ENCODE measurements around the gene MACIR. TPM values are rescaled to one million over a fixed set of nuclear protein-coding genes. Genes with fewer than 3 reads are reported as not detected.

The MACIR gene
- total RNA-seq, 3 donors from 2014 or later = 13.0 to 18.4 (median 13.4) TPM

- Histone ChIP-seq H3K4me3 (no peak overlapping the region), H3K9me3 (no peaks in the 10 kb centered on the region), H3K36me3 (no peaks in the 10 kb centered on the region), H3K27me3 (no peaks in the 10 kb centered on the region), H3K27ac (no peak overlapping the region), H3K4me1 (no peaks in the 10 kb centered on the region)
- TF ChIP-seq POLR2A (IDR thresholded peaks at IDR 0.05) = no peak
- no peak for TF ChIP-seq POLR2AphosphoS5 (IDR thresholded peaks at IDR 0.05)
- TF ChIP-seq, protein P1, sequence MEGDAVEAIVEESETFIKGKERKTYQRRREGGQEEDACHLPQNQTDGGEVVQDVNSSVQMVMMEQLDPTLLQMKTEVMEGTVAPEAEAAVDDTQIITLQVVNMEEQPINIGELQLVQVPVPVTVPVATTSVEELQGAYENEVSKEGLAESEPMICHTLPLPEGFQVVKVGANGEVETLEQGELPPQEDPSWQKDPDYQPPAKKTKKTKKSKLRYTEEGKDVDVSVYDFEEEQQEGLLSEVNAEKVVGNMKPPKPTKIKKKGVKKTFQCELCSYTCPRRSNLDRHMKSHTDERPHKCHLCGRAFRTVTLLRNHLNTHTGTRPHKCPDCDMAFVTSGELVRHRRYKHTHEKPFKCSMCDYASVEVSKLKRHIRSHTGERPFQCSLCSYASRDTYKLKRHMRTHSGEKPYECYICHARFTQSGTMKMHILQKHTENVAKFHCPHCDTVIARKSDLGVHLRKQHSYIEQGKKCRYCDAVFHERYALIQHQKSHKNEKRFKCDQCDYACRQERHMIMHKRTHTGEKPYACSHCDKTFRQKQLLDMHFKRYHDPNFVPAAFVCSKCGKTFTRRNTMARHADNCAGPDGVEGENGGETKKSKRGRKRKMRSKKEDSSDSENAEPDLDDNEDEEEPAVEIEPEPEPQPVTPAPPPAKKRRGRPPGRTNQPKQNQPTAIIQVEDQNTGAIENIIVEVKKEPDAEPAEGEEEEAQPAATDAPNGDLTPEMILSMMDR (IDR thresholded peaks at IDR 0.05) = no peak
- DNase-seq (ENCODE audit: low spot score in 2 of 2) = no peak
- intact Hi-C loops (cut with DNase I; ENCODE audit: low total_unique reads) = no loop called here
Measured at GRCh38 chr5:103290846-103291245, 32.3 kb downstream of the MACIR start.

DNA sequence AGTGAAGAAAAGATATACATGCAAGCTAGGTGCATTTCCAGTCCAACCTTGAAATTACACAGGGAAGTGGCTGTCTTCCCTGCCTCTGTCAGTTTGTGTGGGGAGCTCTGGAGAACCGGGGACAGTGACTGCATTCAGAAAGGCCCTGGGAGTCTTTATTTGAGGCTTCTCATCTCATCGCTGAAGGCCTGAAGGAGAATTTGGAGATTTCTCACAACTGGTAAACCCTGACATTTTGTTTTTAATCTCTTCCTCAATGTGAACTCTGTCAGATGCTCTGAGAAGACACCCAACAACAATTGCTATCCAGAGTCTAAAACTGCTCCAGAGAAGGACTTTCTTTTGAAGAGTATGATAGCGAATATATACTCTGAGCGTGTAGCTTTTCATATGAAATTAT lies 33.0 kb downstream of the MACIR start:
- DNase-seq (ENCODE audit: low spot score in 2 of 2) = no peak
- no peaks in the 10 kb centered on the region for H3K4me1 ChIP-seq
- no peaks in the 10 kb centered on the region for H3K27me3 ChIP-seq
- intact Hi-C loops (cut with DNase I; ENCODE audit: low total_unique reads) = no loop called here
- H3K27ac ChIP-seq = no peak overlapping the region
- no peak overlapping the region for H3K4me3 ChIP-seq
- H3K9me3 ChIP-seq = no peaks in the 10 kb centered on the region
- H3K36me3 ChIP-seq = no peaks in the 10 kb centered on the region
- no peak for TF ChIP-seq POLR2A (IDR thresholded peaks at IDR 0.05)

DNA sequence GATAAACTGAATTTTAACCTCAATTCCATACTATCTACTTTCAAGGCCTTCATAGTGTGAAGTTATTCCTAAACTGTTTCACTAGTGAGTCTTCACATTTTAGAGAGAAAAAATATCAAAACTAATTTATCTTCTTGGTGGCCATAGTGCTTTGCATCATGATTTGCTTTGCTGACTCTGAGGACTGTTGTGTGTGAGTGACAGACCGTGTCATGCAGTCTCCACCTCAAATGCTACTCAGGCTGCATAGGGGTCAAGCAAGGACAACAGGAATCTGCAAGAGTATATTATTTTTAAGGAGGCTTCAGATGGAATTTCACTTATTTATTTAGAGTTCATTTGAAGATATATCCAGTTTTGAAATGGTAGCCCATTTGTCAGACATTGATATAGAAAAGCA lies 34.5 kb downstream of the MACIR start:
- Histone ChIP-seq H3K27ac (no peak overlapping the region), H3K9me3 (no peaks in the 10 kb centered on the region), H3K4me1 (no peaks in the 10 kb centered on the region), H3K27me3 (no peaks in the 10 kb centered on the region), H3K4me3 (no peak overlapping the region), H3K36me3 (no peaks in the 10 kb centered on the region)
- no peak for TF ChIP-seq POLR2AphosphoS5 (IDR thresholded peaks at IDR 0.05)
- TF ChIP-seq, protein P1 (IDR thresholded peaks at IDR 0.05) = no peak
- no peak for DNase-seq (ENCODE audit: low spot score in 2 of 2)
- intact Hi-C loops (cut with DNase I; ENCODE audit: low total_unique reads) = no loop called here

DNA sequence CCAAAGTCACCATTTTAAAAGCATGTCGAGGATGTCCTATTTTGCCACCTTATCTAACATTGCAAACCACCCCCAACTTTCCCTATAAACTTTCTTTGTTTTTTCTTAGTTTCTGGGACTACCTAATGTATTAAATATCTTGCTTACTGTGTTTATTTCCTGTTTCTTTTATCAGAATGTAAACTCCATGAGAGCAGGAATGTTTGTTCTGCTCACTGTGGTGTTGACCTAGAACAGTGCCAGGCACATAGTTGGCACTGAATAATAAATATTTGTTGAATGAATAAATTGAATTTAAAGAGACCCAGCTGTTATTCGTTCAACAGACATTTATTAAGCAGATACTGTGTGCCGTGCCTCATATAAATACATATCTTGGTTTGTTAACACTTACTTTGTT lies 35.2 kb downstream of the MACIR start:
- no peaks in the 10 kb centered on the region for H3K36me3 ChIP-seq
- H3K4me1 ChIP-seq = no peaks in the 10 kb centered on the region
- no peaks in the 10 kb centered on the region for H3K27me3 ChIP-seq
- intact Hi-C loops (cut with DNase I; ENCODE audit: low total_unique reads) = no loop called here
- H3K27ac ChIP-seq = no peak overlapping the region
- no peak overlapping the region for H3K4me3 ChIP-seq
- no peak for TF ChIP-seq POLR2AphosphoS5 (IDR thresholded peaks at IDR 0.05)
- DNase-seq (ENCODE audit: low spot score in 2 of 2) = no peak
- H3K9me3 ChIP-seq = no peaks in the 10 kb centered on the region

- no peak overlapping the region for H3K4me3 ChIP-seq
- no peaks in the 10 kb centered on the region for H3K4me1 ChIP-seq
- no peak for DNase-seq (ENCODE audit: low spot score in 2 of 2)
- TF ChIP-seq POLR2AphosphoS5 (IDR thresholded peaks at IDR 0.05) = no peak
- TF ChIP-seq, protein P1 (IDR thresholded peaks at IDR 0.05) = no peak
- no peak for TF ChIP-seq POLR2A (IDR thresholded peaks at IDR 0.05)
- no peaks in the 10 kb centered on the region for H3K27me3 ChIP-seq
- intact Hi-C loops (cut with DNase I; ENCODE audit: low total_unique reads) = no loop called here
- H3K27ac ChIP-seq = no peak overlapping the region
- no peaks in the 10 kb centered on the region for H3K36me3 ChIP-seq
- H3K9me3 ChIP-seq = no peaks in the 10 kb centered on the region
Measured at GRCh38 chr5:103294906-103295305, 36.3 kb downstream of the MACIR start.

GRCh38 chr5:103295424-103295823 lies 36.9 kb downstream of the MACIR start:
- H3K4me3 ChIP-seq = no peak overlapping the region
- TF ChIP-seq POLR2A (IDR thresholded peaks at IDR 0.05) (no peak), POLR2AphosphoS5 (IDR thresholded peaks at IDR 0.05) (no peak)
- TF ChIP-seq, protein P1 (IDR thresholded peaks at IDR 0.05) = no peak
- H3K36me3 ChIP-seq = no peaks in the 10 kb centered on the region
- intact Hi-C loops (cut with DNase I; ENCODE audit: low total_unique reads) = no loop called here
- H3K27me3 ChIP-seq = no peaks in the 10 kb centered on the region
- H3K27ac ChIP-seq = no peak overlapping the region
- H3K9me3 ChIP-seq = no peaks in the 10 kb centered on the region
- no peak for DNase-seq (ENCODE audit: low spot score in 2 of 2)
- no peaks in the 10 kb centered on the region for H3K4me1 ChIP-seq

Measured in breast epithelium (tissue), 4 donors.